Esophagus squamous epithelium (tissue), 5 donors: Measurements from ENCODE around the gene ZNF175. TPM values are rescaled to one million over a fixed set of nuclear protein-coding genes. Genes with fewer than 3 reads are reported as not detected.

Experiments used
- DNase-seq: peaks from one replicate; lab custom pipeline; 2025; lab: John Stamatoyannopoulos, UW
- H3K27ac ChIP-seq, 4 donors: fragments of 200-600 bp; sonication (generic); one replicate each; pipeline ENCODE4 v1.5.1; 2016 to 2019; ENCODE audit warnings: mild to moderate bottlenecking in 1 of 4
- H3K27me3 ChIP-seq, 4 donors: fragments of 200-600 bp; sonication (generic); 1 replicate in 3 of 4; 2 replicates in 1 of 4; pipeline versions ENCODE4 v1.5.1 to v1.6.0; 2017 to 2021; ENCODE audit warnings: antibody characterized with exemption in 1 of 4
- H3K36me3 ChIP-seq, 3 donors: fragments of 200-600 bp; sonication (generic); one replicate each; pipeline ENCODE4 v1.5.1; 2016 to 2019
- H3K4me1 ChIP-seq, 3 donors: fragments of 200-600 bp; sonication (generic); one replicate each; pipeline ENCODE4 v1.5.1; 2017 to 2019
- H3K4me3 ChIP-seq, 4 donors: fragments of 200-600 bp; sonication (generic); 1 replicate in 3 of 4; 2 replicates in 1 of 4; pipeline ENCODE4 v1.5.1; 2016 to 2019; ENCODE audit warnings: mild to moderate bottlenecking in 2 of 4, moderate library complexity in 1 of 4
- H3K9me3 ChIP-seq, 3 donors: fragments of 200-600 bp; sonication (generic); one replicate each; pipeline ENCODE4 v1.5.1; 2016 to 2019
- POLR2A ChIP-seq, 4 donors: fragments of 450-650 bp; IDR thresholded peaks; one replicate each; pipeline ENCODE4 v1.6.1; 2017; ENCODE audit warnings: antibody characterized with exemption in 4 of 4, mild to moderate bottlenecking in 4 of 4, moderate library complexity in 3 of 4
- WGBS, 2 donors: methylation state at CpG; one replicate each; pipeline ENCODE4 v1.1.5; 2018; 5-methylcytosine and 5-hydroxymethylcytosine counted together
- intact Hi-C: fragments of 100-400 bp; cut with DNase I; formaldehyde crosslinking; loops from one replicate; pipeline ENCODE4 v1.15.0; 2022
- total RNA-seq, 4 donors: library from RNA; depleted of rRNA; stranded (reverse); fragments of >200 nt; gene quantifications; one replicate each; pipeline ENCODE4 v1.1.0, GENCODE V29; 2016
- TF ChIP-seq, protein P1 (sequence below), 6 experiments: fragments of 450-650 bp in 4 of 6; fragments of 200-600 bp in 2 of 6; sonication (generic) in 2 of 6; IDR thresholded peaks; one replicate each; pipeline ENCODE4 v1.5.1; 2016 to 2019; ENCODE audit warnings: antibody characterized with exemption in 6 of 6, mild to moderate bottlenecking in 4 of 6, moderate library complexity in 4 of 6
- donor health status: DM: yes; HTN: yes; CAD: no.

Gene ZNF175
- total RNA-seq, 4 donors from 2014 or later = 2.5 to 5.7 (median 2.9) TPM

DNA sequence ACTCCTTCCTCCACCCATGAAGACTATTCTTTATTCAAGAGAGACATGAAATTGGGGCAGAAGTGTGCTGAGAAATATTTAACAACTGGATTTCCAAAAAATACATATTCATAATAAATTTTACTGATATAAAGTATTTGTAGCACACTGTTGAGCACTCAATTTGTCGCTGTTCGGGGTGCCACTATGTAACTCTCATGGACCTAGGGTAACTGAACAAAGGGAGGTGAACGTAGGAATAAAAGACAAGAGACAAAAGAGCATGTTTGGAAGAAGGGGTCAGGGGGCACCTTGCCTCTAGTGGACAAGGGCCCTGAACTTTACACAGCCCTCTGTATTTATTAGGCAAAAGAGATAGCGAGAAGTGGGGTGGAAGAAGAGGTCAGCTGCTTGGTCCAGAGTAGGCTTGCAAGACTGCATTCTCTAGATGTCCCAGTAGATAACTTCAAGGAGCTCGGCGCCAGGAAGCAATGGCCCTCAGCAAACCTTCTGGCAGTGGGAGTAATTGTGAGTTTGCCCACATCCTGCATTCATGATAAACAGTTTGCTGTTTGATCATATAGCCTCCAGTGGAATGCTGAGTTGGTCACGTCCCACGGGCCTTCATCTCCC, 4.5 kb upstream of the ZNF175 start:
- Histone ChIP-seq H3K27me3 (peaks cover 0 to 56% (median 2%) of the 10 kb centered on the region in 4 donors), H3K4me1 (peaks cover under 1 to 2% (median under 1%) of the 10 kb centered on the region in 3 donors), H3K9me3 (no peaks in the 10 kb centered on the region), H3K4me3 (no peak overlapping the region), H3K36me3 (no peaks in the 10 kb centered on the region), H3K27ac (no peak overlapping the region)
- TF ChIP-seq, protein P1, sequence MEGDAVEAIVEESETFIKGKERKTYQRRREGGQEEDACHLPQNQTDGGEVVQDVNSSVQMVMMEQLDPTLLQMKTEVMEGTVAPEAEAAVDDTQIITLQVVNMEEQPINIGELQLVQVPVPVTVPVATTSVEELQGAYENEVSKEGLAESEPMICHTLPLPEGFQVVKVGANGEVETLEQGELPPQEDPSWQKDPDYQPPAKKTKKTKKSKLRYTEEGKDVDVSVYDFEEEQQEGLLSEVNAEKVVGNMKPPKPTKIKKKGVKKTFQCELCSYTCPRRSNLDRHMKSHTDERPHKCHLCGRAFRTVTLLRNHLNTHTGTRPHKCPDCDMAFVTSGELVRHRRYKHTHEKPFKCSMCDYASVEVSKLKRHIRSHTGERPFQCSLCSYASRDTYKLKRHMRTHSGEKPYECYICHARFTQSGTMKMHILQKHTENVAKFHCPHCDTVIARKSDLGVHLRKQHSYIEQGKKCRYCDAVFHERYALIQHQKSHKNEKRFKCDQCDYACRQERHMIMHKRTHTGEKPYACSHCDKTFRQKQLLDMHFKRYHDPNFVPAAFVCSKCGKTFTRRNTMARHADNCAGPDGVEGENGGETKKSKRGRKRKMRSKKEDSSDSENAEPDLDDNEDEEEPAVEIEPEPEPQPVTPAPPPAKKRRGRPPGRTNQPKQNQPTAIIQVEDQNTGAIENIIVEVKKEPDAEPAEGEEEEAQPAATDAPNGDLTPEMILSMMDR (IDR thresholded peaks at IDR 0.05) = no peak
- no peak for TF ChIP-seq POLR2A (IDR thresholded peaks at IDR 0.05)
- intact Hi-C loops = no loop called here
- DNase-seq = no peak
- WGBS, 2 donors = 37 to 60% methylated on average over 8 of the region's 8 CpGs

GRCh38 chr19:51567583-51567982, 3.5 kb upstream of the ZNF175 start:
- TF ChIP-seq, protein P1 (IDR thresholded peaks at IDR 0.05) = no peak
- TF ChIP-seq POLR2A (IDR thresholded peaks at IDR 0.05) = no peak
- no peaks in the 10 kb centered on the region for H3K9me3 ChIP-seq
- H3K36me3 ChIP-seq = no peaks in the 10 kb centered on the region
- peaks cover 0 to 49% (median 0%) of the 10 kb centered on the region in 4 donors for H3K27me3 ChIP-seq
- intact Hi-C loops = no loop called here
- WGBS, 2 donors = 67 to 78% methylated on average over 4 of the region's 4 CpGs
- no peak overlapping the region for H3K27ac ChIP-seq
- H3K4me1 ChIP-seq = peaks cover 9 to 11% (median 10%) of the 10 kb centered on the region in 3 donors
- DNase-seq = no peak
- H3K4me3 ChIP-seq = no peak overlapping the region

GRCh38 chr19:51568456-51568855, 2.6 kb upstream of the ZNF175 start:
- Histone ChIP-seq H3K27ac (no peak overlapping the region), H3K9me3 (no peaks in the 10 kb centered on the region), H3K36me3 (peaks cover 0 to 5% (median 0%) of the 10 kb centered on the region in 3 donors), H3K4me1 (peaks cover 9 to 20% (median 14%) of the 10 kb centered on the region in 3 donors), H3K27me3 (peaks cover 0 to 40% (median 0%) of the 10 kb centered on the region in 4 donors), H3K4me3 (no peak overlapping the region)
- TF ChIP-seq POLR2A (IDR thresholded peaks at IDR 0.05) = no peak
- TF ChIP-seq, protein P1 (IDR thresholded peaks at IDR 0.05) = no peak
- DNase-seq = no peak
- intact Hi-C loops = no loop called here
- WGBS, 2 donors = 75 to 81% methylated on average over 1 of the region's 1 CpG

GRCh38 chr19:51571599-51571998, 516 bp downstream of the ZNF175 start:
- H3K9me3 ChIP-seq = no peaks in the 10 kb centered on the region
- 0 to 6% methylated on average over 3 to 7 of the region's 8 CpGs for WGBS, 2 donors
- no peak for DNase-seq
- TF ChIP-seq POLR2A (IDR thresholded peaks at IDR 0.05) = no peak
- TF ChIP-seq, protein P1 (IDR thresholded peaks at IDR 0.05) = no peak
- H3K4me3 ChIP-seq = peak overlapping the region; percentile 52 to 68 (median 60)
- peaks cover 0 to 33% (median 0%) of the 10 kb centered on the region in 3 donors for H3K36me3 ChIP-seq
- peaks cover 0 to 8% (median 0%) of the 10 kb centered on the region in 4 donors for H3K27me3 ChIP-seq
- peak overlapping the region in 2 of 4 donors; percentile 72 to 73 for H3K27ac ChIP-seq
- peaks cover 9 to 23% (median 14%) of the 10 kb centered on the region in 3 donors for H3K4me1 ChIP-seq
- intact Hi-C loops = no loop called here

- Histone ChIP-seq H3K27me3 (peaks cover 0 to 6% (median 0%) of the 10 kb centered on the region in 4 donors), H3K4me3 (peak overlapping the region in 2 of 4 donors; percentile 64 to 68), H3K4me1 (peaks cover 9 to 23% (median 14%) of the 10 kb centered on the region in 3 donors), H3K36me3 (peaks cover 0 to 33% (median 0%) of the 10 kb centered on the region in 3 donors), H3K9me3 (no peaks in the 10 kb centered on the region), H3K27ac (no peak overlapping the region)
- DNase-seq = no peak
- intact Hi-C loops = no loop called here
- TF ChIP-seq POLR2A (IDR thresholded peaks at IDR 0.05) = no peak
- TF ChIP-seq, protein P1 (IDR thresholded peaks at IDR 0.05) = no peak
- 52 to 57% methylated on average over 3 of the region's 3 CpGs for WGBS, 2 donors
Measured at GRCh38 chr19:51572410-51572809, 1.3 kb downstream of the ZNF175 start.
